ENCODE results near the gene KDM5B.

DNA sequence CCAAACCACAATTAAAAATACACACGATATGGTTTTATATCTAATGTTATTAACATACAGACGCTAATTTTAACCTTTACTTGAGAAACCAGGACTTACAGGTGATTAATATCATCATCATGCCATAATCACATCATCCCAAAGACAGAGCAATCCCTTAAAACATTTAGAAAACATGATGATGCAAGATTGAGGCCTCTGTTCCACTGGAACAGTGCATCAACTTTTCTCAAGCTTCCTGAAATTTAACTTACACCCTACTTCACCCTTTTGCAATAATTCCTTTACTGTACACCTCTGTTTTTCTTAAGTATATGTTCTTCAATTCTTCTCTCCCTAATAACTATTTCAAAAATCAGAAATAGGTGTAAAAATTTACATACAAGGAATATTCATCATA lies 38.1 kb downstream of the KDM5B start:
- no peak for TF ChIP-seq POLR2A (IDR thresholded peaks at IDR 0.05; ENCODE audit: low read length)
- TF ChIP-seq GATA1 (IDR thresholded peaks at IDR 0.05; ENCODE audit: low read depth, low read length): no peak
